HL-60 (cell line): ENCODE results near the gene NANOS2.

Experiments used
- DNase-seq, 2 experiments: peaks; one replicate each; pipeline ENCODE4 v3.0.0-alpha.2; 2010 to 2020; ENCODE audit warnings: low read depth in 1 of 2, low spot score in 1 of 2
- H3K27ac ChIP-seq: fragments of 250-450 bp; sonication (Bioruptor Pico); replicated peaks from 2 replicates; pipeline ENCODE4 v1.5.1; 2020; ENCODE audit warnings: mild to moderate bottlenecking, moderate library complexity
- H3K27me3 ChIP-seq: fragments of 250-450 bp; sonication (Bioruptor Pico); 2 replicates; pipeline ENCODE4 v1.5.1; 2021; ENCODE audit warnings: mild to moderate bottlenecking, moderate library complexity; ENCODE audit not compliant: insufficient read depth, poor library complexity, severe bottlenecking
- H3K4me3 ChIP-seq: replicated peaks from 2 replicates; pipeline ENCODE4 v1.5.1; 2011; ENCODE audit warnings: mild to moderate bottlenecking, control low read depth, low read length; ENCODE audit not compliant: insufficient read depth
- CTCF ChIP-seq: IDR thresholded peaks from one replicate; pipeline ENCODE4 v1.5.1; 2011; ENCODE audit warnings: low read length, control low read depth, inconsistent platforms; ENCODE audit not compliant: insufficient read depth
- GABPA ChIP-seq: IDR thresholded peaks from 2 replicates; pipeline ENCODE4 v1.6.1; 2012; ENCODE audit warnings: low read depth
- SPI1 ChIP-seq: IDR thresholded peaks from 2 replicates; pipeline ENCODE4 v1.6.1; 2012; ENCODE audit warnings: low read depth, mild to moderate bottlenecking, borderline replicate concordance

NANOS2 gene

DNA sequence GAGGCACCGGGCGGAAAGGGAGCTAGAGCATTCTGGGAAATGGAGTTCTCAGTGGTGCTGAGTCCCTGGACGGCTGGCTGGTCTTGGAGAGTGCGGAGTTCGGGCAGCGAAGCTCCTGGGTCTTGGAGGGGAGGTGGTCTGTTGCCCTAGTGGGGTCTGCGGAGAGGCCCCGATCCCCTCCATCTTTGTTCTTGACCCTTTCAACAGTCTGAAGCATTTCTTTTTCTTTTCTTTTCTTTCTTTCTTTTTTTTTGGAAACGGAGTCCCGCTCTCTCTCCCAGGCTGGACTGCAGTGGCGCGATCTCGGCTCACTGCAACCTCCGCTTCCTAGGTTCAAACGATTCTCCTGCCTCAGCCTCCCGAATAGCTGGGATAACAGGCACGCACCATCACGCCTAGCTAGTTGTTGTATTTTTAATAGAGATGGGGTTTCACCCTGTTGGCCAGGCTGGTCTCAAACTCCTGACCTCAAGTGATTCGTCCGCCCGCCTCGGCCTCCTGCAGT lies 51.2 kb downstream of the NANOS2 start:
- no peak for DNase-seq
- TF ChIP-seq CTCF (no peak), GABPA (no peak), SPI1 (no peak)
- H3K27me3 ChIP-seq = peaks cover 31% of the 10 kb centered on the region
- H3K27ac ChIP-seq = no peak overlapping the region
- peak overlapping the region; percentile 37 for H3K4me3 ChIP-seq
